ENCODE data around the gene DYNC1LI2. TPM values are rescaled to one million over a fixed set of nuclear protein-coding genes. Genes with fewer than 3 reads are reported as not detected.
"Not testable (repeated sequence)": the region's sequence is repeated elsewhere in the genome, so short reads cannot be mapped to it uniquely, and the experiment has no call there.

Gene DYNC1LI2
- 100 to 1,000 TPM; 137 to 194 TPM for total RNA-seq
- polyA plus RNA-seq (ENCODE audit: insufficient read length in 2 of 2), result 100 to 1,000 TPM; 171 to 178 TPM
- long read RNA-seq, donor 1, full-length matches to known transcripts, result 44 of 101 reads
- long read RNA-seq, donor 1, partial matches to known transcripts, result 57 of 101 reads
- long read RNA-seq, donor 1, other reads (novel, unspliced or antisense), result 0 of 101 reads
- long read RNA-seq, donor 2, full-length matches to known transcripts, result 25 of 25 reads
- long read RNA-seq, donor 2, partial matches to known transcripts, result 0 of 25 reads
- long read RNA-seq, donor 2, other reads (novel, unspliced or antisense), result 0 of 25 reads
- long read RNA-seq, donor 3, full-length matches to known transcripts, result 26 of 45 reads
- long read RNA-seq, donor 3, partial matches to known transcripts, result 19 of 45 reads
- long read RNA-seq, donor 3, other reads (novel, unspliced or antisense), result 0 of 45 reads
- long read RNA-seq, donor 4, full-length matches to known transcripts, result 19 of 19 reads
- long read RNA-seq, donor 4, partial matches to known transcripts, result 0 of 19 reads
- long read RNA-seq, donor 4, other reads (novel, unspliced or antisense), result 0 of 19 reads

DNA sequence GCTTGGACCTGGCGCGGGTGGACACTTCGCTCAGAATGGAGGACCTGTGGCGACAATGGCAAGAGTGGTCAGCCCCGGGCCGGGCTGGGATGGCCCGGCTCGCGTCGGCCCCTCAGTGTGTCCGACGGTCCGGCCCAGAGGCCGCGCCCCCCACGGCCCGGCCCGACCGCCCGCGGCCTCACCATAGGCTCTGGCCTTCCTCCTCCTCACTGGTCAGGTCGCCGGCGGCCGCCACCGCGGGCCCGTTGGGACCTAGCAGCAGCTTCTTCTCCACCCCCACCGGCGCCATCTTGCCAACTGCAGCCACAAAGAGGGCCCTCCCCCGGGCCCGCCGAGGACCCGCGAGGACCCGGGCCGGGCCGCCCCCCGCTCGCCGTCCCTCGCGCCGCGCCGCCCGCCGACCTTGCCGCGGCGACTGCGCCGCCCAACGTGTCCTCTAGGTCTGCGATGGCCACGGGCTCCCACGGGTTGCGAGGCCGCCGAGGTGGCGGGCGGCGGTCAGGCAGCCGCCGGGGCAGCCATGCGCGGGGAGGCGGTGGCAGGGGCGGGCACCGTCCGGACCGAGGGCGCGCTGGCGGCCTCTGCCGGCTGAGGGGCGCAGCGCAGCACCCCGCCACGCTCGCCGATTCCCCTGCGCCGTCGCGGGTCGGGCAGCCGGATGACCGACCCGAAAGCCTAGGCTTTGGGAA lies at the start of gene DYNC1LI2:
Gene DYNC1LI2, minus strand, starts transcription at position 307 of the 689 bp plus-strand sequence. Its CDS starts 18 bp downstream, at position 289.
- H3K9me3 ChIP-seq (ENCODE audit: control insufficient read depth, insufficient read depth, low read length), result no peaks in the 10 kb centered on the region
- H3K27ac ChIP-seq (ENCODE audit: low read depth, low read length), result peak within 1 kb of the TSS; percentile 52
- WGBS (ENCODE audit: insufficient coverage), result under 1% methylated on average over 90 of the region's 90 CpGs
- peaks cover 14% of the 10 kb centered on the region for H3K4me1 ChIP-seq (ENCODE audit: control insufficient read depth, insufficient read depth, low read length)
- peaks cover 25% of the 10 kb centered on the region for H3K36me3 ChIP-seq (ENCODE audit: control insufficient read depth, insufficient read depth, low read length)
- no peaks in the 10 kb centered on the region for H3K27me3 ChIP-seq (ENCODE audit: control insufficient read depth, insufficient read depth, low read length)
- peak in 5 of 6 donors; percentile 51 to 92 (median 61) for DNase-seq (ENCODE audit: low read depth in 4 of 6, low spot score in 6 of 6)
- peak within 1 kb of the TSS; percentile 84 for H3K4me3 ChIP-seq (ENCODE audit: low read depth, low read length)

DNA sequence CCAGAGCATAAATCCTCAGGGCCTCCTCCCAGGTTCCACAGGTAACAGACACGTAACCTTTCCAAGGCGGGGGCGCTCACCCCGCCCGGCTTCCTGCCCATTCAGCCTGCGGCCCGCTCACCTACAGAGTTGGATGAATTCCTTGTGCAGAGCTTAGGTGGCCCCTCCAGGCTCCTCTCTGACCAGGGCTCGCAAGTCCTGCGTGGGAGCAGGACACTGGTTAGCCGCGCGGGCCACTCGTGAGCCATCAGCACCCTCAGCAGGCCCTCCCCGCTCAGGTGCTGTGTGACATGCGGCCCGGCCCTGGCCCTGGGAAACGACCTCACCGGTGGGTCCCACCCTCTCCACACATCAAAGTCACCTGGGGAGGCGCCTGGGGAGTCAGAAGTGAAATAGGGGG lies 49.4 kb upstream of the DYNC1LI2 start:
- no peaks in the 10 kb centered on the region for H3K27me3 ChIP-seq (ENCODE audit: control insufficient read depth, insufficient read depth, low read length)
- no peak for DNase-seq (ENCODE audit: low read depth in 4 of 6, low spot score in 6 of 6)
- no peak overlapping the region for H3K4me3 ChIP-seq (ENCODE audit: low read depth, low read length)
- 93% methylated on average over 10 of the region's 19 CpGs for WGBS (ENCODE audit: insufficient coverage)
- no peaks in the 10 kb centered on the region for H3K9me3 ChIP-seq (ENCODE audit: control insufficient read depth, insufficient read depth, low read length)
- H3K4me1 ChIP-seq (ENCODE audit: control insufficient read depth, insufficient read depth, low read length), result no peaks in the 10 kb centered on the region
- H3K27ac ChIP-seq (ENCODE audit: low read depth, low read length), result no peak overlapping the region
- peaks cover 31% of the 10 kb centered on the region for H3K36me3 ChIP-seq (ENCODE audit: control insufficient read depth, insufficient read depth, low read length)

DNA sequence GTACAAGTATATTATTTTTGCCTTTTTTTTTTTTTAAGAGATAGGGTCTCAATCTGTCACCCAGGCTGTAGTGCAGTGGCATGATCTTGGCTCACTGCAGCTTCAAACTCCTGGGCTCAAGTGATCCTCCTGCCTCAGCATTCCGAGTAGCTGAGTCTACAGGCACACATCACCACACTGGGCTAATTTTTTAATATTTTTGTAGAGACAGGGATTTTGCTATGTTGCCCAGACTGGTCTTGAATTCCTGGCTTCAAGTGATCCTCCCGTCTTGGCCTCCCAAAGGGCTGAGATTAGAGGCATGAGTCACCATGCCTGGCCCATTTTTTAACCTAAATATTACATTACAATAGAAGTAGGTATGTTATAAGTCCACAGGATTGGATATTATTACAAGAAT lies 46.8 kb upstream of the DYNC1LI2 start:
- H3K9me3 ChIP-seq (ENCODE audit: control insufficient read depth, insufficient read depth, low read length), result no peaks in the 10 kb centered on the region
- no CpG with 5 or more reads among the region's 2 CpGs for WGBS (ENCODE audit: insufficient coverage)

DNA sequence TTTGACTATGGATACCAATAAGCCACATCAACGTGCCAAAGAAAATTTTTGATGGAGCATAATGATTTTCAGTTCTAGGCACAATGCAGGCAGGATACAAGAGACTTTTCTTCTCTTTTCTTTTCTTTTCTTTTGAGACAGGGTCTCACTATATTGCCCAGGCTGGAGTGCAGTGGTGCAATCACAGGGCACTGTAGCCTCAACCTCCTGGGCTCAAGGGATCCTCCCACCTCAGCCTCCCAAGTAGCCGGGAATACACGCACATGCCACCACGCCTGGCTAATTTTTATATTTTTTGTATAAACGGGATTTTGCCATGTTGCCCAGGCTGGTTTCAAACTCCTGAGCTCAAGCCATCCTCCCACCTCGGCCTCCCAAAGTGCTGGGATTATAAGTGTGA lies 42.6 kb upstream of the DYNC1LI2 start:
- H3K9me3 ChIP-seq (ENCODE audit: control insufficient read depth, insufficient read depth, low read length); DNase-seq (ENCODE audit: low read depth in 4 of 6, low spot score in 6 of 6); H3K4me1 ChIP-seq (ENCODE audit: control insufficient read depth, insufficient read depth, low read length); H3K36me3 ChIP-seq (ENCODE audit: control insufficient read depth, insufficient read depth, low read length); H3K4me3 ChIP-seq (ENCODE audit: low read depth, low read length); H3K27me3 ChIP-seq (ENCODE audit: control insufficient read depth, insufficient read depth, low read length); H3K27ac ChIP-seq (ENCODE audit: low read depth, low read length): not testable (repeated sequence)
- 93% methylated on average over 5 of the region's 6 CpGs for WGBS (ENCODE audit: insufficient coverage)

More for the DNA sequence above, 46.8 kb upstream of the DYNC1LI2 start:
- H3K27ac ChIP-seq (ENCODE audit: low read depth, low read length), result no peak overlapping the region
- no peak overlapping the region for H3K4me3 ChIP-seq (ENCODE audit: low read depth, low read length)
- no peaks in the 10 kb centered on the region for H3K4me1 ChIP-seq (ENCODE audit: control insufficient read depth, insufficient read depth, low read length)
- no peak for DNase-seq (ENCODE audit: low read depth in 4 of 6, low spot score in 6 of 6)
- H3K36me3 ChIP-seq (ENCODE audit: control insufficient read depth, insufficient read depth, low read length), result peaks cover 16% of the 10 kb centered on the region
- no peaks in the 10 kb centered on the region for H3K27me3 ChIP-seq (ENCODE audit: control insufficient read depth, insufficient read depth, low read length)

DNA sequence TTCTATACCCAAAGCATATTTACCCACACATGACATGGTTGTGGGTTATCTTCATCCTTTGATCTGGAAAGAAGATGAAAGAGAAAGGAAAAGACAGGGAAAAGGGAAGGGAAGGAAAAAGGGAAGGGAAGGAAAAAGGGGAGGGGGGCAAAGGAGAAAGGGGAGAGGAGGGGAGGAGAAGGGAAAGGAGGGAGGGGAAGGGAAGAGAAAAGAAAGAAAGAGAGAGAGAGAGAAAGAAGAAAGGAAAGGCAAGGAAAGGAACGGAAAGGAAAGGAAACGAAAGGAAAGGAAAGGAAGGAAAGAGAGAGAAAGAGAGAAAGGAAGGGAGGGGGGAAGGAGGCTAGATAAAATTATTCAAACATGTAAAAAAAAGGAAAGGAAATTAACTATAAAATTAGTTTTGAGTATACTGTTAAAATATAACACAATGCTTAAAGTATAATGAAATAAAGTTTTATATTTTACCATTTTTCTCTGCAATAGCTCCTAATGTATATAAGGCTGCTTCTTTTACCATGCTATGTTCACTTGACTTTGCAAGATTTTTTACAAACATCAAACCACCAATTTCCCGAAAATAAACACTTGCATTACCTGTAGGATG lies 38.8 kb upstream of the DYNC1LI2 start:
- H3K27ac ChIP-seq (ENCODE audit: low read depth, low read length), result no peak overlapping the region
- WGBS (ENCODE audit: insufficient coverage), result 94% methylated on average over 2 of the region's 3 CpGs
- H3K27me3 ChIP-seq (ENCODE audit: control insufficient read depth, insufficient read depth, low read length), result no peaks in the 10 kb centered on the region

GRCh38 chr16:66787427-66787826 lies 36.0 kb upstream of the DYNC1LI2 start:
- no peaks in the 10 kb centered on the region for H3K36me3 ChIP-seq (ENCODE audit: control insufficient read depth, insufficient read depth, low read length)
- no peaks in the 10 kb centered on the region for H3K9me3 ChIP-seq (ENCODE audit: control insufficient read depth, insufficient read depth, low read length)
- no peak overlapping the region for H3K4me3 ChIP-seq (ENCODE audit: low read depth, low read length)
- no peak for DNase-seq (ENCODE audit: low read depth in 4 of 6, low spot score in 6 of 6)
- no peaks in the 10 kb centered on the region for H3K4me1 ChIP-seq (ENCODE audit: control insufficient read depth, insufficient read depth, low read length)
- H3K27me3 ChIP-seq (ENCODE audit: control insufficient read depth, insufficient read depth, low read length), result no peaks in the 10 kb centered on the region
- 100% methylated on average over 1 of the region's 2 CpGs for WGBS (ENCODE audit: insufficient coverage)
- no peak overlapping the region for H3K27ac ChIP-seq (ENCODE audit: low read depth, low read length)

More for the DNA sequence above, 38.8 kb upstream of the DYNC1LI2 start:
- no peaks in the 10 kb centered on the region for H3K36me3 ChIP-seq (ENCODE audit: control insufficient read depth, insufficient read depth, low read length)
- H3K9me3 ChIP-seq (ENCODE audit: control insufficient read depth, insufficient read depth, low read length), result no peaks in the 10 kb centered on the region
- DNase-seq (ENCODE audit: low read depth in 4 of 6, low spot score in 6 of 6), result no peak
- H3K4me1 ChIP-seq (ENCODE audit: control insufficient read depth, insufficient read depth, low read length), result no peaks in the 10 kb centered on the region
- no peak overlapping the region for H3K4me3 ChIP-seq (ENCODE audit: low read depth, low read length)

GRCh38 chr16:66786551-66786950 lies 35.1 kb upstream of the DYNC1LI2 start:
- H3K9me3 ChIP-seq (ENCODE audit: control insufficient read depth, insufficient read depth, low read length), result no peaks in the 10 kb centered on the region

DNA sequence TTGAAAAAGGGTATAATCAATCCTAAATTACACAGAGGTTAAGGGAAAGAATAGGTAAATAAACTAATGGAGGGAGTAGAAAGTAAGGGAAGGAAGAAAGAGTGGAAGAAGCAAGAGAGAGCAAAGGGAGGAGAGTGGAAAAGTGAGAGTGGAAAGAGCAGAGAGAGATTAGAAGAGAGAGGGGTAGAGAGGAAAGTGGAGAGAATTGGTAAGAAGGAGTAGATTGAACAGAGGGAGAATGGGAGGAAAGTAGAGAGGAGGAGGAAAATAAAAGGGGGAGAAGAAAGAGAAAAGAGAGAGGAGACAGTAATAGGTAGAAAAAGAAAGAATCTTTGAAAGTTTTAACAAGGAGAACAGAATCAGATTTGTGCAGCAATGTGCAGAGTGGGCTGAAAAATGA lies 25.0 kb upstream of the DYNC1LI2 start:
- no peaks in the 10 kb centered on the region for H3K4me1 ChIP-seq (ENCODE audit: control insufficient read depth, insufficient read depth, low read length)
- no peaks in the 10 kb centered on the region for H3K9me3 ChIP-seq (ENCODE audit: control insufficient read depth, insufficient read depth, low read length)
- DNase-seq (ENCODE audit: low read depth in 4 of 6, low spot score in 6 of 6), result no peak
- H3K27me3 ChIP-seq (ENCODE audit: control insufficient read depth, insufficient read depth, low read length), result no peaks in the 10 kb centered on the region
- H3K27ac ChIP-seq (ENCODE audit: low read depth, low read length), result no peak overlapping the region
- H3K36me3 ChIP-seq (ENCODE audit: control insufficient read depth, insufficient read depth, low read length), result no peaks in the 10 kb centered on the region
- H3K4me3 ChIP-seq (ENCODE audit: low read depth, low read length), result no peak overlapping the region

More at GRCh38 chr16:66786551-66786950, 35.1 kb upstream of the DYNC1LI2 start:
- 90% methylated on average over 2 of the region's 3 CpGs for WGBS (ENCODE audit: insufficient coverage)
- Histone ChIP-seq H3K36me3 (ENCODE audit: control insufficient read depth, insufficient read depth, low read length) (no peaks in the 10 kb centered on the region), H3K27ac (ENCODE audit: low read depth, low read length) (no peak overlapping the region), H3K4me1 (ENCODE audit: control insufficient read depth, insufficient read depth, low read length) (no peaks in the 10 kb centered on the region), H3K4me3 (ENCODE audit: low read depth, low read length) (no peak overlapping the region), H3K27me3 (ENCODE audit: control insufficient read depth, insufficient read depth, low read length) (no peaks in the 10 kb centered on the region)
- DNase-seq (ENCODE audit: low read depth in 4 of 6, low spot score in 6 of 6), result no peak

DNA sequence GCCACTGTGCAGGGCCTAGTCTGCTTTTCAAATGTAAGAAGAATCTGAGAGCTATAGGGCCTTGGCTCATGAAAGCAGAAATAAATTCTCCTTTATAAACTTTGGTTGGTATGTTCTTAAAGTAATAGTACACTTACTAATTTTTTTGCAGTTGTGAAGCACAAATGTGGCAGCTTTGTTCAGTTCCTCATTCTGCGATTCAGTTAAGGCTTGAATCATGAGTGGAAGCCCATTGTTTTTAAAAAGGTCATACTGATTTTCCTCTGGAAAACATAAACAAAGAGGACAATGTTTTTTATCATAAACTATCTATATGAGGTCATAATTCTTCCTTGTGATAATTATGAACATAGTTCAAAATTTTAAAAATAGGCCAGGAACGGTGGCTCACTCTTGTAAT lies 23.6 kb upstream of the DYNC1LI2 start:
- no peak overlapping the region for H3K27ac ChIP-seq (ENCODE audit: low read depth, low read length)
- DNase-seq (ENCODE audit: low read depth in 4 of 6, low spot score in 6 of 6), result no peak
- no CpG with 5 or more reads among the region's 2 CpGs for WGBS (ENCODE audit: insufficient coverage)
- no peak overlapping the region for H3K4me3 ChIP-seq (ENCODE audit: low read depth, low read length)
- no peaks in the 10 kb centered on the region for H3K4me1 ChIP-seq (ENCODE audit: control insufficient read depth, insufficient read depth, low read length)
- no peaks in the 10 kb centered on the region for H3K9me3 ChIP-seq (ENCODE audit: control insufficient read depth, insufficient read depth, low read length)
- no peaks in the 10 kb centered on the region for H3K36me3 ChIP-seq (ENCODE audit: control insufficient read depth, insufficient read depth, low read length)
- H3K27me3 ChIP-seq (ENCODE audit: control insufficient read depth, insufficient read depth, low read length), result no peaks in the 10 kb centered on the region

Measured in spinal cord (tissue), 10 donors.